ENCODE results near the gene ZNF512B.

ZNF512B gene

GRCh38 chr20:63947638-63948456, 21.9 kb downstream of the ZNF512B start:
- DNase-seq (ENCODE audit: low read depth in 2 of 2): no peak

GRCh38 chr20:63946986-63947637, 22.6 kb downstream of the ZNF512B start:
- DNase-seq (ENCODE audit: low read depth in 2 of 2): no peak

GRCh38 chr20:63945921-63946920, 23.5 kb downstream of the ZNF512B start:
- DNase-seq (ENCODE audit: low read depth in 2 of 2): no peak

GRCh38 chr20:63945031-63945658, 24.6 kb downstream of the ZNF512B start:
- no peak for DNase-seq (ENCODE audit: low read depth in 2 of 2)

- no peak for DNase-seq (ENCODE audit: low read depth in 2 of 2)
Observed at GRCh38 chr20:63944078-63944941, 25.4 kb downstream of the ZNF512B start.

GRCh38 chr20:63943808-63944077, 26.0 kb downstream of the ZNF512B start:
- no peak for DNase-seq (ENCODE audit: low read depth in 2 of 2)

GRCh38 chr20:63942969-63943807, 26.5 kb downstream of the ZNF512B start:
- no peak for DNase-seq (ENCODE audit: low read depth in 2 of 2)

GRCh38 chr20:63942250-63942951, 27.3 kb downstream of the ZNF512B start:
- DNase-seq (ENCODE audit: low read depth in 2 of 2): no peak

- no peak for DNase-seq (ENCODE audit: low read depth in 2 of 2)
Observed at GRCh38 chr20:63941282-63942081, 28.2 kb downstream of the ZNF512B start.

GRCh38 chr20:63940472-63941266, 29.1 kb downstream of the ZNF512B start:
- no peak for DNase-seq (ENCODE audit: low read depth in 2 of 2)

- DNase-seq (ENCODE audit: low read depth in 2 of 2): no peak
Observed at GRCh38 chr20:63940071-63940471, 29.7 kb downstream of the ZNF512B start.

- no peak for DNase-seq (ENCODE audit: low read depth in 2 of 2)
Observed at GRCh38 chr20:63939061-63939935, 30.4 kb downstream of the ZNF512B start.

- DNase-seq (ENCODE audit: low read depth in 2 of 2): no peak
Observed at GRCh38 chr20:63937596-63937995, 32.1 kb downstream of the ZNF512B start.

GRCh38 chr20:63935447-63935846, 34.3 kb downstream of the ZNF512B start:
- DNase-seq (ENCODE audit: low read depth in 2 of 2): no peak

- DNase-seq (ENCODE audit: low read depth in 2 of 2): no peak
Observed at GRCh38 chr20:63934271-63935068, 35.3 kb downstream of the ZNF512B start.

GRCh38 chr20:63933646-63934045, 36.1 kb downstream of the ZNF512B start:
- no peak for DNase-seq (ENCODE audit: low read depth in 2 of 2)

All from fibroblast of skin of left quadriceps (primary cell).